ENCODE results near the gene SH3PXD2B. TPM values are rescaled to one million over a fixed set of nuclear protein-coding genes. Genes with fewer than 3 reads are reported as not detected.

The SH3PXD2B gene
- total RNA-seq, 6 donors from 2014 or later = 17.1 to 55.5 (median 43.2) TPM

GRCh38 chr5:172283020-172283861 is 171.1 kb downstream of the SH3PXD2B start, which contains the start of gene UBTD2:
UBTD2 (minus strand) TSS chr5:172283764; CDS start chr5:172283665, 99 bp downstream.
- no peaks in the 10 kb centered on the region for H3K36me3 ChIP-seq
- no peaks in the 10 kb centered on the region for H3K27me3 ChIP-seq
- DNase-seq (peak; percentile 83 to 97), ATAC-seq (ENCODE audit: low FRiP score in 2 of 2) (peak; percentile 88 to 91)
- peak within 1 kb of the TSS; percentile 91 to 98 (median 96) for H3K4me3 ChIP-seq
- WGBS, 2 donors = 0 to 1% methylated on average over 3 to 31 of the region's 87 CpGs
- H3K4me1 ChIP-seq = peaks cover 12 to 30% (median 17%) of the 10 kb centered on the region in 4 donors
- peak within 1 kb of the TSS; percentile 85 to 95 (median 94) for H3K27ac ChIP-seq
- no peaks in the 10 kb centered on the region for H3K9me3 ChIP-seq
- TF ChIP-seq CTCF (IDR thresholded peaks at IDR 0.05) (peak; percentile 51 to 79 (median 71)), POLR2AphosphoS5 (IDR thresholded peaks at IDR 0.05) (peak in 1 of 2 donors; percentile 46), EP300 (IDR thresholded peaks at IDR 0.05) (no peak), POLR2A (IDR thresholded peaks at IDR 0.05) (peak in 3 of 4 donors; percentile 9 to 58 (median 57))

DNA sequence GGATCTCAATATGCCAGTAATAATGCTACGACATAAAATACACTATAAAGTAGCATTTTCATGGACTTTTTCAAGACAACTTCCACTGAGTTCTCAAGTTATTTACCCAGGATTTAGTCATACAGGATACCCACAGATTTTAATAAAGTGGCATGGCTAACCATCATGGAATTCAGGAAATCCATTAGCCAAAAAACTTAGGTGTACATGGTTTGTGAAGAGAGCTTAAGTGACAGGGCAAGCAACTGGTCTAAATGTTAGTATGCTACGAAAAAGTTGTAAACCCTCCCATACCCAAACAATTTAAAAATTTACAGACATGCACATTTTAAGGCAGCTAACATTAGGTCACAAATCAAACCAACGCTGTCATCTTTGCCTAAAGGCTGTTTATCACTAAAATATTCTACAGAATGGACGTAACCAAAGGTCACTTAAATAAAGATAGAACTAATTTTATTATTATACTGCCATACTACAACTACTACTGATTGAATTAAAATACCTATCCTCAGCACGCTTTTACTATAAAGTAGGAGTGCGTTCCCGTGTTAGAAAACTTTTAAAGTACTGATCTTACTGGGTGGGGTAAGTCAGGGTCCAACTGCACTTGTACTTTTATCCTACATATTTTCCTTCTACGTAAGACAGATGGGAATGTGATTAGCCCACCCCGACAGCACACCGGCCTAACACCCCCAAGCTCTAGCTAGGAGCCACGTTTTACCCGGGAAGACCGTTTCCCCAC is 171.9 kb downstream of the SH3PXD2B start:
- no peaks in the 10 kb centered on the region for H3K27me3 ChIP-seq
- peak overlapping the region; percentile 91 to 98 (median 96) for H3K4me3 ChIP-seq
- no peak for TF ChIP-seq CTCF (IDR thresholded peaks at IDR 0.05)
- no peak for TF ChIP-seq POLR2A (IDR thresholded peaks at IDR 0.05)
- TF ChIP-seq POLR2AphosphoS5 (IDR thresholded peaks at IDR 0.05) = no peak
- TF ChIP-seq EP300 (IDR thresholded peaks at IDR 0.05) = no peak
- DNase-seq (no peak), ATAC-seq (ENCODE audit: low FRiP score in 2 of 2) (no peak)
- H3K27ac ChIP-seq = peak overlapping the region; percentile 85 to 95 (median 94)
- H3K4me1 ChIP-seq = peaks cover 12 to 30% (median 17%) of the 10 kb centered on the region in 4 donors
- WGBS, 2 donors = 13 to 14% methylated on average over 13 of the region's 13 CpGs
- no peaks in the 10 kb centered on the region for H3K36me3 ChIP-seq
- H3K9me3 ChIP-seq = no peaks in the 10 kb centered on the region

GRCh38 chr5:172281346-172281745 is 173.0 kb downstream of the SH3PXD2B start:
- no peak for DNase-seq
- no peak for TF ChIP-seq EP300 (IDR thresholded peaks at IDR 0.05)
- no peak for TF ChIP-seq CTCF (IDR thresholded peaks at IDR 0.05)
- no peak for TF ChIP-seq POLR2A (IDR thresholded peaks at IDR 0.05)
- TF ChIP-seq POLR2AphosphoS5 (IDR thresholded peaks at IDR 0.05) = no peak
- peak overlapping the region in 3 of 4 donors; percentile 4 to 30 (median 6) for H3K27ac ChIP-seq
- no peak for ATAC-seq (ENCODE audit: low FRiP score in 2 of 2)
- H3K36me3 ChIP-seq = no peaks in the 10 kb centered on the region
- WGBS, 2 donors = 76 to 77% methylated on average over 6 of the region's 6 CpGs
- peaks cover 16 to 34% (median 18%) of the 10 kb centered on the region in 4 donors for H3K4me1 ChIP-seq
- peak overlapping the region in 2 of 4 donors; percentile 98 for H3K4me3 ChIP-seq
- no peaks in the 10 kb centered on the region for H3K9me3 ChIP-seq
- H3K27me3 ChIP-seq = no peaks in the 10 kb centered on the region

DNA sequence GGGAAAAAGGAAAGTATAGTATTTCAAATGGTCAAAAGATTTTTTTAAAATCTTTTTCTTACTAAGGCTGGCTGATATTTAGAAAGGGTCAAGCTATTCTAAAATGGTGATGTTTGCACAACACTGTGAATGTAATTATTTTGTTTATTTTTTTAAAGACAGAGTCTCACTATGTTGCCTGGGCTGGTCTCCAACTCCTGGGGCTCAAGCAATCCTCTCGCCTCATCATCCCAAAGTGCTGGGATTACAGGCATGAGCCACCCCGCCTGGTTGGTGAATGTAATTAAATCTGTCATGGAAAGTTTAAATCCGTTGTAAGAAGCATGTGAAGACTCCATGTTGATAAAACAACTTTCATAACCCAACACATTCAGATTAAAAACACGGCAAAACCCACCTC is 173.4 kb downstream of the SH3PXD2B start:
- Histone ChIP-seq H3K27me3 (no peaks in the 10 kb centered on the region), H3K36me3 (no peaks in the 10 kb centered on the region), H3K4me3 (peak overlapping the region in 2 of 4 donors; percentile 2 to 98), H3K27ac (peak overlapping the region in 2 of 4 donors; percentile 4 to 6), H3K9me3 (no peaks in the 10 kb centered on the region), H3K4me1 (peaks cover 18 to 38% (median 20%) of the 10 kb centered on the region in 4 donors)
- WGBS, 2 donors = 73 to 82% methylated on average over 4 of the region's 4 CpGs
- no peak for TF ChIP-seq POLR2AphosphoS5 (IDR thresholded peaks at IDR 0.05)
- no peak for TF ChIP-seq EP300 (IDR thresholded peaks at IDR 0.05)
- TF ChIP-seq CTCF (IDR thresholded peaks at IDR 0.05) = no peak
- no peak for TF ChIP-seq POLR2A (IDR thresholded peaks at IDR 0.05)
- no peak for ATAC-seq (ENCODE audit: low FRiP score in 2 of 2)
- DNase-seq = no peak

Measured in upper lobe of left lung (tissue), 6 donors.